ENCODE measurements around the gene MTIF3. TPM values are rescaled to one million over a fixed set of nuclear protein-coding genes. Genes with fewer than 3 reads are reported as not detected.
"Not testable (repeated sequence)": the region's sequence is repeated elsewhere in the genome, so short reads cannot be mapped to it uniquely, and the experiment has no call there.

MTIF3 gene
- total and polyA plus RNA-seq, 7 donors, result 64.3 to 125 (median 84.4) TPM

DNA sequence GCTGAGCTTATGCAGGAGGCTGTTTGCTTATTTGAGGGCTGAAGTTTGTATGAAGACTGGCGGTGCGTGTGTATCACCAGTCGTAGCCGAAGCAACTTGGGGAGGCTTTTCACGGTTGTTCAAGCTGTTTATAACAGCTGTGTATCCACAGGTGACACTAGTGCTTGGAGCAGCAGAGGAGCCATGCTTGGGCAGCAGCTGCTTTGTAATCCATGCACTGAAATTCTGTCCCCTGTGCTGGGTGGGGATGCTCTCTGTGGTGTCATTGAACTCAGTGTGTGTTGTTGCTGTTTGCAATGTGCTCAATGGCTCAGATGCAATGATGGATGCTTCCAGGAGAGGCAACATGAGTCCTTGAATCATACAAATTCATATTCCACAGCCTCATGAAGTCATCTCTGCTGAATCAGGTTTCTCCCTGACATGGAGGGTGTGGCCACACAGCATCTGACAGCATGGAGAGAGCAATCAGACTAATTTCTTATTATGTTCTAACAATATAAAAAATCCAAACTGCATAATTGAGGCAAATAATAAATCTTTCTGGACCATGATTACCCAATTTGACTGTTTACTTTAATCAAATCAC is 44.7 kb downstream of the MTIF3 start:
- Histone ChIP-seq H3K4me3 (no peak overlapping the region), H3K4me1 (peaks cover 0 to 21% (median 16%) of the 10 kb centered on the region in 4 donors), H3K36me3 (no peaks in the 10 kb centered on the region), H3K27ac (no peak overlapping the region), H3K27me3 (no peaks in the 10 kb centered on the region), H3K9me3 (no peaks in the 10 kb centered on the region)
- DNase-seq, result no peak
- WGBS, 2 donors, result 76 to 87% methylated on average over 5 of the region's 5 CpGs
- intact Hi-C loops (cut with DNase I), result no loop called here
- no peak for TF ChIP-seq CTCF (IDR thresholded peaks at IDR 0.05)
- TF ChIP-seq POLR2A (IDR thresholded peaks at IDR 0.05), result no peak
- no peak for TF ChIP-seq EP300 (IDR thresholded peaks at IDR 0.05)
- no peak for TF ChIP-seq POLR2AphosphoS5 (IDR thresholded peaks at IDR 0.05)

GRCh38 chr13:27404680-27405079 is 45.7 kb downstream of the MTIF3 start:
- H3K27ac ChIP-seq, result no peak overlapping the region
- 16 to 65% methylated on average over 17 of the region's 17 CpGs for WGBS, 2 donors
- no peak for TF ChIP-seq EP300 (IDR thresholded peaks at IDR 0.05)
- peaks cover 0 to 21% (median 16%) of the 10 kb centered on the region in 4 donors for H3K4me1 ChIP-seq
- no peaks in the 10 kb centered on the region for H3K9me3 ChIP-seq
- intact Hi-C loops (cut with DNase I), result no loop called here
- no peaks in the 10 kb centered on the region for H3K36me3 ChIP-seq
- DNase-seq, result no peak
- no peaks in the 10 kb centered on the region for H3K27me3 ChIP-seq
- H3K4me3 ChIP-seq, result no peak overlapping the region

GRCh38 chr13:27403727-27404385 is 46.5 kb downstream of the MTIF3 start:
- 9 to 51% methylated on average over 10 of the region's 10 CpGs for WGBS, 2 donors
- TF ChIP-seq CTCF (IDR thresholded peaks at IDR 0.05), result no peak
- no peak for TF ChIP-seq POLR2A (IDR thresholded peaks at IDR 0.05)
- no peak for TF ChIP-seq EP300 (IDR thresholded peaks at IDR 0.05)
- H3K27me3 ChIP-seq, result no peaks in the 10 kb centered on the region
- intact Hi-C loops (cut with DNase I), result no loop called here
- H3K4me1 ChIP-seq, result peaks cover 0 to 21% (median 16%) of the 10 kb centered on the region in 4 donors
- H3K36me3 ChIP-seq, result no peaks in the 10 kb centered on the region
- DNase-seq, result no peak
- peak overlapping the region; percentile 8 to 80 (median 58) for H3K27ac ChIP-seq
- H3K4me3 ChIP-seq, result no peak overlapping the region
- H3K9me3 ChIP-seq, result no peaks in the 10 kb centered on the region

DNA sequence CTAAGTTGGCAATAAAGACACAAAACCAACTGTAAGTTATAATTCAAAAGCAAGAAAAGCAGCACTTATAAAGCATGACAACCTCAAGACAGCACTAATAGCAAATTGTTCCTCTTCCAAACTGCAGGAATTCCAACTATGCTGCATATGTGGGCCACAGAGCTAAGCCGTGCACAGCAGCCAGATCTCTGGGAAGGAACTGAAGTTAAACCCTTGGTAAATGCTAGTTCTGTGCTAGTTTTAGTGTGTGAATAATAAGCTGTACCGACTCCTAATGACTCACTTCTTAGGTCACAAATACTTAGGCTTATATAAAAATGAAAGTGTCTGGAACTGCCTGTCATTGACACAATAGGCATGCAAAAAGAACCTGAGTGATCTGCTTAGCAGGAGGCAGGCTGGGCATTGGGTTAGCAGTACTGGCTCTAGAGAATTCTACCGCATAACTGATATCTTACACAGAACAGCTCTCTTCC is 47.1 kb downstream of the MTIF3 start:
- Histone ChIP-seq H3K27me3 (no peaks in the 10 kb centered on the region), H3K9me3 (no peaks in the 10 kb centered on the region), H3K4me1 (peaks cover 0 to 21% (median 16%) of the 10 kb centered on the region in 4 donors), H3K36me3 (no peaks in the 10 kb centered on the region), H3K27ac (peak overlapping the region; percentile 8 to 80 (median 58)), H3K4me3 (no peak overlapping the region)
- TF ChIP-seq POLR2A (IDR thresholded peaks at IDR 0.05), result no peak
- TF ChIP-seq CTCF (IDR thresholded peaks at IDR 0.05), result no peak
- TF ChIP-seq EP300 (IDR thresholded peaks at IDR 0.05), result no peak
- no peak for TF ChIP-seq POLR2AphosphoS5 (IDR thresholded peaks at IDR 0.05)
- intact Hi-C loops (cut with DNase I), result no loop called here
- no peak for DNase-seq
- 20 to 42% methylated on average over 3 of the region's 3 CpGs for WGBS, 2 donors

DNA sequence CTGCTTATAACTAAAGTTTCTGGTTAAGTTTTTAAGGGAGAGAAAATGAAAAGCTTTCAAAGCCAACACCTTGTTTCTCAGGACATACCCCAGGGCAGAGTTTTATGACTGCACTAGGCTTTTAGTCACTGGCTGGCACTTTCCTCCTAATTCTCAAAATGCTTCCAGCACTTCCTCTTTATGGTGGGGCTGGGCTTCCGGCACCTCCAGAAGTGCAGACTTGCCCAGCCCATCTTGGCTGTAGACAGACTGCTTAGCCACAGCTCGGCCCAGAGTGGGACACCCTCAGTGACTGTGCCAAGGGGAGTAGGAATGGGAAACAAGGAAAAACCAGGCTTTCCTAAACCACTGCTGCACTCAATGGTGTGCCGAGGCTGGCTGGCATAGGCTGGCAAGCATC is 49.2 kb downstream of the MTIF3 start:
- H3K27ac ChIP-seq, result no peak overlapping the region
- 12 to 22% methylated on average over 3 of the region's 3 CpGs for WGBS, 2 donors
- peaks cover 0 to 21% (median 16%) of the 10 kb centered on the region in 4 donors for H3K4me1 ChIP-seq
- H3K4me3 ChIP-seq, result no peak overlapping the region
- H3K36me3 ChIP-seq, result no peaks in the 10 kb centered on the region
- intact Hi-C loops (cut with DNase I), result no loop called here
- no peak for DNase-seq
- H3K27me3 ChIP-seq, result no peaks in the 10 kb centered on the region
- H3K9me3 ChIP-seq, result no peaks in the 10 kb centered on the region
- TF ChIP-seq EP300 (IDR thresholded peaks at IDR 0.05) (no peak), CTCF (IDR thresholded peaks at IDR 0.05) (no peak), POLR2A (IDR thresholded peaks at IDR 0.05) (no peak), POLR2AphosphoS5 (IDR thresholded peaks at IDR 0.05) (no peak)

- DNase-seq; H3K9me3 ChIP-seq; H3K27ac ChIP-seq; H3K4me3 ChIP-seq; H3K27me3 ChIP-seq; intact Hi-C loops (cut with DNase I); H3K36me3 ChIP-seq: not testable (repeated sequence)
- H3K4me1 ChIP-seq, result peaks cover 0 to 21% (median 16%) of the 10 kb centered on the region in 4 donors
- WGBS, 2 donors, result 73 to 96% methylated on average over 6 of the region's 6 CpGs
These were observed 50.0 kb downstream of the MTIF3 start for GRCh38 chr13:27400405-27400804.
